HEK293 (cell line): ENCODE results near the gene CDH23.

Experiments used
- CTCF ChIA-PET: fragments of 350-600 bp; formaldehyde crosslinking; extraction: SDS; loops from one replicate; lab custom pipeline; 2021; ENCODE audit warnings: antibody characterized with exemption; lab: Yijun Ruan, JAX
- POLR2A ChIA-PET: fragments of 300-600 bp; formaldehyde crosslinking; extraction: SDS; loops from one replicate; lab custom pipeline; 2020; ENCODE audit warnings: antibody characterized with exemption, inconsistent platforms; lab: Yijun Ruan, JAX
- H3K27ac ChIP-seq: fragments of 200-500 bp; sonication (Bioruptor generic); 2 replicates; pipeline ENCODE4 v1.5.1; 2014; ENCODE audit warnings: low read depth, low read length, control low read depth, inconsistent platforms; ENCODE audit errors: extremely low read depth
- H3K36me3 ChIP-seq, 2 experiments: fragments of 200-500 bp in 1 of 2; sonication (Bioruptor generic) in 1 of 2; 1 replicate in 1 of 2; 2 replicates in 1 of 2; pipeline ENCODE4 v1.5.1; 2014 to 2017; ENCODE audit warnings: inconsistent platforms in 2 of 2, low read length in 2 of 2; ENCODE audit not compliant: control insufficient read depth in 2 of 2, insufficient read depth in 1 of 2
- H3K4me1 ChIP-seq: fragments of 200-500 bp; sonication (Bioruptor generic); 2 replicates; pipeline ENCODE4 v1.5.1; 2014; ENCODE audit warnings: mild to moderate bottlenecking, low read length, inconsistent platforms; ENCODE audit not compliant: control insufficient read depth, insufficient read depth
- H3K4me3 ChIP-seq: 2 replicates; pipeline ENCODE4 v1.5.1; 2011; ENCODE audit warnings: low read depth, mild to moderate bottlenecking, control low read depth, low read length, moderate library complexity
- H3K9me3 ChIP-seq: fragments of 200-500 bp; sonication (Bioruptor generic); 2 replicates; pipeline ENCODE4 v1.5.1; 2014; ENCODE audit warnings: low read depth, low read length, inconsistent platforms; ENCODE audit not compliant: control insufficient read depth, insufficient read depth
- EGR2 ChIP-seq: fragments of 450-650 bp; formaldehyde crosslinking; IDR thresholded peaks from 2 replicates; pipeline ENCODE4 v1.5.1; 2016; ENCODE audit warnings: low read depth, missing biosample characterization, missing genetic modification characterization
- GLI4 ChIP-seq: fragments of 450-650 bp; formaldehyde crosslinking; IDR thresholded peaks from 2 replicates; pipeline ENCODE4 v1.5.1; 2016; ENCODE audit warnings: missing biosample characterization, missing genetic modification characterization
- GLIS1 ChIP-seq: fragments of 450-650 bp; formaldehyde crosslinking; IDR thresholded peaks from 2 replicates; pipeline ENCODE4 v1.5.1; 2016; ENCODE audit warnings: missing biosample characterization, missing genetic modification characterization
- KLF16 ChIP-seq: fragments of 450-650 bp; formaldehyde crosslinking; IDR thresholded peaks from 2 replicates; pipeline ENCODE4 v1.5.1; 2017; ENCODE audit warnings: missing biosample characterization, missing genetic modification characterization
- KLF7 ChIP-seq: fragments of 450-650 bp; formaldehyde crosslinking; IDR thresholded peaks from 2 replicates; pipeline ENCODE4 v1.5.1; 2016; ENCODE audit warnings: missing biosample characterization, missing genetic modification characterization, borderline replicate concordance
- ZBTB1 ChIP-seq: fragments of 450-650 bp; formaldehyde crosslinking; IDR thresholded peaks from 2 replicates; pipeline ENCODE4 v1.5.1; 2016; ENCODE audit warnings: missing biosample characterization, missing genetic modification characterization
- ZBTB17 ChIP-seq: fragments of 450-650 bp; formaldehyde crosslinking; IDR thresholded peaks from 2 replicates; pipeline ENCODE4 v1.5.1; 2016; ENCODE audit warnings: missing biosample characterization, missing genetic modification characterization
- ZFP69B ChIP-seq: fragments of 450-650 bp; formaldehyde crosslinking; IDR thresholded peaks from 2 replicates; pipeline ENCODE4 v1.5.1; 2016; ENCODE audit warnings: missing biosample characterization, missing genetic modification characterization
- ZIC2 ChIP-seq: fragments of 450-650 bp; formaldehyde crosslinking; IDR thresholded peaks from 2 replicates; pipeline ENCODE4 v1.5.1; 2016; ENCODE audit warnings: missing biosample characterization, missing genetic modification characterization
- ZNF10 ChIP-seq: fragments of 450-650 bp; formaldehyde crosslinking; IDR thresholded peaks from 2 replicates; pipeline ENCODE4 v1.5.1; 2017; ENCODE audit warnings: missing biosample characterization, missing genetic modification characterization
- ZNF146 ChIP-seq: fragments of 450-650 bp; formaldehyde crosslinking; IDR thresholded peaks from 2 replicates; pipeline ENCODE4 v1.5.1; 2016; ENCODE audit warnings: missing biosample characterization, missing genetic modification characterization
- ZNF174 ChIP-seq: fragments of 450-650 bp; formaldehyde crosslinking; IDR thresholded peaks from 2 replicates; pipeline ENCODE4 v1.5.0; 2017; ENCODE audit warnings: missing biosample characterization, mild to moderate bottlenecking, missing genetic modification characterization
- ZNF266 ChIP-seq: fragments of 450-650 bp; formaldehyde crosslinking; IDR thresholded peaks from 2 replicates; pipeline ENCODE4 v1.5.1; 2016; ENCODE audit warnings: missing biosample characterization, missing genetic modification characterization, low read depth
- ZNF302 ChIP-seq: fragments of 450-650 bp; formaldehyde crosslinking; IDR thresholded peaks from 2 replicates; pipeline ENCODE4 v1.5.1; 2016; ENCODE audit warnings: missing biosample characterization, missing genetic modification characterization, low read depth
- ZNF350 ChIP-seq: fragments of 450-650 bp; formaldehyde crosslinking; IDR thresholded peaks from 2 replicates; pipeline ENCODE4 v1.5.0; 2017; ENCODE audit warnings: missing biosample characterization, mild to moderate bottlenecking, missing genetic modification characterization
- ZNF416 ChIP-seq: fragments of 450-650 bp; formaldehyde crosslinking; IDR thresholded peaks from 2 replicates; pipeline ENCODE4 v1.5.1; 2016; ENCODE audit warnings: missing biosample characterization, missing genetic modification characterization
- ZNF426 ChIP-seq: fragments of 450-650 bp; formaldehyde crosslinking; IDR thresholded peaks from 2 replicates; pipeline ENCODE4 v1.5.1; 2017; ENCODE audit warnings: missing biosample characterization, missing genetic modification characterization, mild to moderate bottlenecking, inconsistent platforms, moderate library complexity
- ZNF514 ChIP-seq: fragments of 450-650 bp; formaldehyde crosslinking; IDR thresholded peaks from 2 replicates; pipeline ENCODE4 v1.5.1; 2016; ENCODE audit warnings: missing biosample characterization, missing genetic modification characterization
- ZNF529 ChIP-seq: fragments of 450-650 bp; formaldehyde crosslinking; IDR thresholded peaks from 2 replicates; pipeline ENCODE4 v1.5.1; 2017; ENCODE audit warnings: missing genetic modification characterization, missing biosample characterization; ENCODE audit not compliant: insufficient replicate concordance
- ZNF791 ChIP-seq: fragments of 450-650 bp; formaldehyde crosslinking; IDR thresholded peaks from 2 replicates; pipeline ENCODE4 v1.5.1; 2016; ENCODE audit warnings: missing biosample characterization, missing genetic modification characterization
- TF ChIP-seq, protein P1 (sequence below): fragments of 450-650 bp; formaldehyde crosslinking; IDR thresholded peaks from 2 replicates; pipeline ENCODE4; 2016; ENCODE audit warnings: missing biosample characterization, missing genetic modification characterization
- TF ChIP-seq, protein P2 (sequence below): fragments of 450-650 bp; formaldehyde crosslinking; IDR thresholded peaks from 2 replicates; pipeline ENCODE4 v1.5.1; 2016; ENCODE audit warnings: missing biosample characterization, missing genetic modification characterization
- TF ChIP-seq, protein P3 (sequence below): fragments of 450-650 bp; formaldehyde crosslinking; optimal IDR thresholded peaks from 2 replicates; pipeline ENCODE3; 2016; ENCODE audit warnings: missing biosample characterization, mild to moderate bottlenecking, missing genetic modification characterization
- TF ChIP-seq, protein P4 (sequence below): fragments of 450-650 bp; formaldehyde crosslinking; IDR thresholded peaks from 2 replicates; pipeline ENCODE4 v1.5.1; 2016; ENCODE audit warnings: missing biosample characterization, missing genetic modification characterization

The CDH23 gene

DNA sequence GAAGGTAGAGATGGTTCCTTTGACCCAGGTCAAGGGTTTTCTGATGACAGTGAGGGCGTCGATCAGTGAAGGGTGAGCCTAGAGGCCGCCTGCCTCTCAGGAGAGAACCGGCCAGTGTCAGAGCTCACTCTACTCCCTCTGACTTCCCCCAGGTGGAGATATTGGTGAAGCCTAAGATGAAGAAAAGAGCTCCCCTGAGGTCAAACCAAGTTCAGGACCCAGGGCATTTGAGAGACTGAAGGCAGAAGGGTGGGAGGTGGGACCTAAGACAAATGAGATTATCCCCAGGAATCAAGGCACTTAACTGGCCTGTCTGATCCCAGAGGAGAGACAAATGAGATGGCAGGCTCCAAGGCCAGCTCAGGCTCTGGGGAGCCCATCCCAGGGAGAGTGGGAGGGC lies 104.7 kb downstream of the CDH23 start:
- ChIA-PET CTCF (interaction anchor here (0.8 to 1.0 kb wide), 2 partner anchors 14 to 67 kb away, joined by 3 read pairs; no protein-coding TSS in a partner anchor), POLR2A (interaction anchor here (1.1 kb wide), 1 partner anchor 11 kb away, joined by 3 read pairs; no protein-coding TSS in a partner anchor)
- Histone ChIP-seq H3K4me3 (no peak overlapping the region), H3K4me1 (0 out of 2 replicates have a peak, but pooled peaks cover 4% of the 10 kb centered on the region), H3K9me3 (no peaks in the 10 kb centered on the region), H3K36me3 (no peaks in the 10 kb centered on the region), H3K27ac (no peak overlapping the region)
- TF ChIP-seq KLF7 (tag by site-specific recombination) (no peak), ZNF174 (no peak)

DNA sequence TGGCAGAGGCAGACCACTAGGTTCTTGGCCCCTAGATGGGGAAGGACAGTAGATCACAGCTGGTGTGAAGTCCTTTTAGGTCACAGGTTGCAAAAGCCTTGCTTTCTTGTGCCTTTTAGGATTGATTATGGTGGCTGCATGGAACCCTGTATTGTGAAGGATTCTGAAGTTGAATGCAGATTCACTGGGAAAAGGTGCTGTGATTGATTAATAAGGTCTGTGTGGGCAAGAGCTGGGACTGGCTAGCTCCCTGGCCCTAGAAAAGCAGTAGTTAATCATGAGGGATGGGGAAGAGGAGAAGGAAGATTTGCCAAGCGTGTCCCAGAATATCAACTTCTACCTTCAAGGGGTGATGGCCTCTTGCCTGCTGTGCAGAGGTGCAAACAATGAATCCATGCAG lies 105.5 kb downstream of the CDH23 start:
- ChIA-PET POLR2A (no interaction called here), CTCF (interaction anchor here (0.6 to 0.8 kb wide), 2 partner anchors 68 to 99 kb away, joined by 3 read pairs; no protein-coding TSS in a partner anchor)
- Histone ChIP-seq H3K9me3 (no peaks in the 10 kb centered on the region), H3K4me1 (0 out of 2 replicates have a peak, but pooled peaks cover 2% of the 10 kb centered on the region), H3K4me3 (no peak overlapping the region), H3K27ac (no peak overlapping the region), H3K36me3 (no peaks in the 10 kb centered on the region)
- TF ChIP-seq, protein P1, sequence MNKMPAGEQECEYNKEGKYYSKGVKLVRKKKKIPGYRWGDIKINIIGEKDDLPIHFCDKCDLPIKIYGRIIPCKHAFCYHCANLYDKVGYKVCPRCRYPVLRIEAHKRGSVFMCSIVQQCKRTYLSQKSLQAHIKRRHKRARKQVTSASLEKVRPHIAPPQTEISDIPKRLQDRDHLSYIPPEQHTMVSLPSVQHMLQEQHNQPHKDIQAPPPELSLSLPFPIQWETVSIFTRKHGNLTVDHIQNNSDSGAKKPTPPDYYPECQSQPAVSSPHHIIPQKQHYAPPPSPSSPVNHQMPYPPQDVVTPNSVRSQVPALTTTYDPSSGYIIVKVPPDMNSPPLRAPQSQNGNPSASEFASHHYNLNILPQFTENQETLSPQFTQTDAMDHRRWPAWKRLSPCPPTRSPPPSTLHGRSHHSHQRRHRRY (tag by site-specific recombination) = no peak
- TF ChIP-seq GLI4 = no peak
- no peak for TF ChIP-seq ZNF426 (tag by site-specific recombination)
- TF ChIP-seq, protein P2, sequence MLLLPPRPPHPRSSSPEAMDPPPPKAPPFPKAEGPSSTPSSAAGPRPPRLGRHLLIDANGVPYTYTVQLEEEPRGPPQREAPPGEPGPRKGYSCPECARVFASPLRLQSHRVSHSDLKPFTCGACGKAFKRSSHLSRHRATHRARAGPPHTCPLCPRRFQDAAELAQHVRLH (tag by site-specific recombination) = no peak
- TF ChIP-seq ZBTB17 (tag by site-specific recombination) = peak; percentile 97
- TF ChIP-seq, protein P3, sequence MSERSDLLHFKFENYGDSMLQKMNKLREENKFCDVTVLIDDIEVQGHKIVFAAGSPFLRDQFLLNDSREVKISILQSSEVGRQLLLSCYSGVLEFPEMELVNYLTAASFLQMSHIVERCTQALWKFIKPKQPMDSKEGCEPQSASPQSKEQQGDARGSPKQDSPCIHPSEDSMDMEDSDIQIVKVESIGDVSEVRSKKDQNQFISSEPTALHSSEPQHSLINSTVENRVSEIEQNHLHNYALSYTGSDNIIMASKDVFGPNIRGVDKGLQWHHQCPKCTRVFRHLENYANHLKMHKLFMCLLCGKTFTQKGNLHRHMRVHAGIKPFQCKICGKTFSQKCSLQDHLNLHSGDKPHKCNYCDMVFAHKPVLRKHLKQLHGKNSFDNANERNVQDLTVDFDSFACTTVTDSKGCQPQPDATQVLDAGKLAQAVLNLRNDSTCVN (tag by site-specific recombination) = no peak
- TF ChIP-seq ZBTB1 (tag by site-specific recombination) = no peak

DNA sequence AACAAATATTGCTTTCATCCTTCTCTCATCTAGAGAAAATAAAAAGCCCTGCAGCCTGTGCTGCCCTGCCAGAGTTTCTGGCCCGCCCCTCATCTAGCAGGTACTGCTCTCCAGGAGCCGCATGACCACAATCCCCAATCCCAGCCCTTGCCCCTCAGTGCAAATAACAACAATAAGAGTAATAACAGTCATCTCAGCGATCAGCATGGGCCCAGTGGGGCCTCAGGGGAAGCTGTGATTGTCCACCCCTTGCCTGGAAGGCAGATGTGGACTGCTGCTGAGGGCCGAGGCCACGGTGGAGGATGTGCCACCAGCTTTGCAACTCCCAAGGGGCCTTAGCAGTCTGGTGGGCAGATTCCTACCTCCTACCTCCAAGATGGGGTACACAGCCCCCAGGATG lies 106.1 kb downstream of the CDH23 start:
- CTCF ChIA-PET = no interaction called here
- Histone ChIP-seq H3K36me3 (no peaks in the 10 kb centered on the region), H3K4me3 (no peak overlapping the region), H3K27ac (no peak overlapping the region), H3K9me3 (no peaks in the 10 kb centered on the region), H3K4me1 (no peaks in the 10 kb centered on the region)
- POLR2A ChIA-PET = interaction anchor here (0.6 kb wide), 1 partner anchor 19 kb away, joined by 3 read pairs; no protein-coding TSS in a partner anchor
- peak; percentile 23; the same call in 1 of the 2 replicates for TF ChIP-seq ZIC2
- TF ChIP-seq, protein P4, sequence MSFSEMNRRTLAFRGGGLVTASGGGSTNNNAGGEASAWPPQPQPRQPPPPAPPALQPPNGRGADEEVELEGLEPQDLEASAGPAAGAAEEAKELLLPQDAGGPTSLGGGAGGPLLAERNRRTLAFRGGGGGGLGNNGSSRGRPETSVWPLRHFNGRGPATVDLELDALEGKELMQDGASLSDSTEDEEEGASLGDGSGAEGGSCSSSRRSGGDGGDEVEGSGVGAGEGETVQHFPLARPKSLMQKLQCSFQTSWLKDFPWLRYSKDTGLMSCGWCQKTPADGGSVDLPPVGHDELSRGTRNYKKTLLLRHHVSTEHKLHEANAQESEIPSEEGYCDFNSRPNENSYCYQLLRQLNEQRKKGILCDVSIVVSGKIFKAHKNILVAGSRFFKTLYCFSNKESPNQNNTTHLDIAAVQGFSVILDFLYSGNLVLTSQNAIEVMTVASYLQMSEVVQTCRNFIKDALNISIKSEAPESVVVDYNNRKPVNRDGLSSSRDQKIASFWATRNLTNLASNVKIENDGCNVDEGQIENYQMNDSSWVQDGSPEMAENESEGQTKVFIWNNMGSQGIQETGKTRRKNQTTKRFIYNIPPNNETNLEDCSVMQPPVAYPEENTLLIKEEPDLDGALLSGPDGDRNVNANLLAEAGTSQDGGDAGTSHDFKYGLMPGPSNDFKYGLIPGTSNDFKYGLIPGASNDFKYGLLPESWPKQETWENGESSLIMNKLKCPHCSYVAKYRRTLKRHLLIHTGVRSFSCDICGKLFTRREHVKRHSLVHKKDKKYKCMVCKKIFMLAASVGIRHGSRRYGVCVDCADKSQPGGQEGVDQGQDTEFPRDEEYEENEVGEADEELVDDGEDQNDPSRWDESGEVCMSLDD (tag by site-specific recombination) = no peak
- TF ChIP-seq, all 188 proteins: peak for 1

DNA sequence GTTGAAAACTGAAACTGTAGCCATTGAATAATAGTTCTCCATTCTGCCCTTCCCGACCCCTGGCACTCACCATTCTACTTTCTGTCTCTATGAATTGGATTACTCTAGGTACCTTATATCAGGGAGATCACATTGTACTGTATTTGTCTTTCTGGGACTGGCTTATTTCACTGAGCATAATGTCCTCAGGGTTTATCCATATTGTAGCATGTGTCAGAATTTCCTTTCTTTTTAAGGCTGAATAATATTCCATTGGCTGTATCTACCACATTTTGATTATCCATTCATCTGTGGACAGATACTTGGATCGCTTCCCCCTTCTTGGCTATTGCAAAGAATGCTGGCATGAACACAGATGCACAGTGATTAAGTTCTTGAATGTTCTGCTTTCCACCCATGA lies 107.4 kb downstream of the CDH23 start:
- Histone ChIP-seq H3K4me1 (no peaks in the 10 kb centered on the region), H3K36me3 (no peaks in the 10 kb centered on the region), H3K27ac (no peak overlapping the region), H3K4me3 (no peak overlapping the region), H3K9me3 (no peaks in the 10 kb centered on the region)
- POLR2A ChIA-PET = no interaction called here
- CTCF ChIA-PET = no interaction called here
- TF ChIP-seq ZNF350 (tag by site-specific recombination) (no peak), KLF16 (tag by site-specific recombination) (no peak), ZNF416 (tag by site-specific recombination) (no peak), EGR2 (tag by site-specific recombination) (no peak), ZNF266 (tag by site-specific recombination) (no peak), ZFP69B (tag by site-specific recombination) (no peak), ZNF514 (no peak), ZNF529 (tag by site-specific recombination) (no peak), ZNF791 (tag by site-specific recombination) (no peak), ZNF302 (tag by site-specific recombination) (no peak), GLIS1 (tag by site-specific recombination) (no peak), ZNF146 (tag by site-specific recombination) (no peak), ZNF10 (tag by site-specific recombination) (no peak)
